ENCODE data around the gene DAP. TPM values are rescaled to one million over a fixed set of nuclear protein-coding genes. Genes with fewer than 3 reads are reported as not detected.

DAP gene
- total RNA-seq, 4 donors from 2014 or later, result 33.6 to 71.4 (median 47.9) TPM

DNA sequence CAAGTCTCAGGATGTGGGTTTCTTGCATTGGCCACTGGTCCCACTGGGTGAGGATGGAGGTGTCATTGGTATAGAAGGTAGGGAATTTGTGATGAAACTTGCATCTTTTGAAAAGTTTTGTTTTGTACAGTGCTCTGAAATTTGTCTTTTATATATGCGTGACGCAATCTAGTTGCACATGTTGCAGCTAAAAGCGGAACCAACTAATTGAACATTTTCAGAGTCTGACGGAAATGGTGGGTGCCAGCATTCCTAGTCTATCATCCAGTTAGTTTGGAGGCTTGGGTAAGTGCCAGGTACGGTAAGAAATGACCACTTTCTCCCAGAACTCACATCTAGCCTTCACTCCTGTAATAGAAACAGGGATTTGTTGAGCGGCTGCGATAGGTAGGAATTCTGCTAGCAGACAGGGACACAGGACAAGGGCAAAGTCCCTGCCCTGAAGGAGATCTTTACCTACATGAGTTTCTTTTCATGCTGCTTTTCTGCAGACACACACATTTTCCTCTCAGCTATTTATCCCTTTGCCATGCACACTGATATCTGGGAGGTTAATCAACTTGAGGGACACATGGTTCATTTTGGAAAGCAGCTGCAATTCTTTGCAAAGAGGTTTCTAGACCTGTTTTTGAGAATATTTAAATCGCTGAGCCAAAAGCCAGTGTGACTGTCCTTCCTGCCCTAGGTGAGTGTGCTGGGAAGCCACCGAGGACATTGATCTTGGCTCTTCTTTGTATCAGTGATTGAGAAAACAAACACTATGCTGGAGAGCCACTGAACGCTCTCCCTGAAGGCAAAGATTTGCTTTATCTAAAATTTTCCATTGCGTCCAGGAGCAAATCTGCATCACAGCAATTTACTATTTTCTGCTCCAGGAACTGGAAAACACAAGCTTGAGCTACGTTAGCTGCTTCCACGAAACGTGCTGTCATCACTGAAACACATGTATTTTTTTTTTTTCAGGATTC lies 89.7 kb downstream of the DAP start:
- Histone ChIP-seq H3K27ac (no peak overlapping the region), H3K9me3 (no peaks in the 10 kb centered on the region), H3K36me3 (no peaks in the 10 kb centered on the region), H3K4me3 (no peak overlapping the region), H3K27me3 (no peaks in the 10 kb centered on the region), H3K4me1 (no peaks in the 10 kb centered on the region)
- TF ChIP-seq POLR2AphosphoS5 (IDR thresholded peaks at IDR 0.05), result no peak
- TF ChIP-seq, protein P1, sequence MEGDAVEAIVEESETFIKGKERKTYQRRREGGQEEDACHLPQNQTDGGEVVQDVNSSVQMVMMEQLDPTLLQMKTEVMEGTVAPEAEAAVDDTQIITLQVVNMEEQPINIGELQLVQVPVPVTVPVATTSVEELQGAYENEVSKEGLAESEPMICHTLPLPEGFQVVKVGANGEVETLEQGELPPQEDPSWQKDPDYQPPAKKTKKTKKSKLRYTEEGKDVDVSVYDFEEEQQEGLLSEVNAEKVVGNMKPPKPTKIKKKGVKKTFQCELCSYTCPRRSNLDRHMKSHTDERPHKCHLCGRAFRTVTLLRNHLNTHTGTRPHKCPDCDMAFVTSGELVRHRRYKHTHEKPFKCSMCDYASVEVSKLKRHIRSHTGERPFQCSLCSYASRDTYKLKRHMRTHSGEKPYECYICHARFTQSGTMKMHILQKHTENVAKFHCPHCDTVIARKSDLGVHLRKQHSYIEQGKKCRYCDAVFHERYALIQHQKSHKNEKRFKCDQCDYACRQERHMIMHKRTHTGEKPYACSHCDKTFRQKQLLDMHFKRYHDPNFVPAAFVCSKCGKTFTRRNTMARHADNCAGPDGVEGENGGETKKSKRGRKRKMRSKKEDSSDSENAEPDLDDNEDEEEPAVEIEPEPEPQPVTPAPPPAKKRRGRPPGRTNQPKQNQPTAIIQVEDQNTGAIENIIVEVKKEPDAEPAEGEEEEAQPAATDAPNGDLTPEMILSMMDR (IDR thresholded peaks at IDR 0.05), result no peak
- no peak for TF ChIP-seq EP300 (IDR thresholded peaks at IDR 0.05; ENCODE audit: low read depth)
- TF ChIP-seq POLR2A (IDR thresholded peaks at IDR 0.05), result no peak
- WGBS, 2 donors (ENCODE audit: low coverage in 1 of 2), result 65 to 81% methylated on average over 11 to 14 of the region's 14 CpGs
- in situ Hi-C loops (cut with MboI; ENCODE audit: low pct_ligation_motif_present in 1 of 4, low pct_unique_long_range_greater_than_20kb in 1 of 4, low sequenced_read_pairs in 3 of 4) (no loop called here), intact Hi-C loops (cut with DNase I; ENCODE audit: low total_unique reads) (no loop called here)
- no peak for DNase-seq

DNA sequence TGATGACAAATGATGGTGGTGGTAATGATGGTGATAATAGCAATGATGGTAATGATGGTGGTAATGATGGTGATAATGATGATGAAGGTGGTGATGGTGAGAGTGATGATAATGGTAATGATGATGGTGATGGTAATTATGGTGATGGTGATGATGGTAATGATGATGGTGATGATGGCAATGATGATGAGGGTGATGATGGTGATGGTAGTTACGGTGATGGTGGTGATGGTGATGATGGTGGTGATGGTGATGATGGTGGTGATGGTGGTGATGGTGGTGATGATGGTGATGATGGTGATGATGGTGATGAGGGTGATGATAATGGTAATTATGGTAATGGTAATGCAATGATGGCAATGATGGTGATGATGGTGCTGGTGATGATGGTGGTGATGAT lies 91.1 kb downstream of the DAP start:
- no peak overlapping the region for H3K4me3 ChIP-seq
- no peaks in the 10 kb centered on the region for H3K4me1 ChIP-seq
- no peaks in the 10 kb centered on the region for H3K9me3 ChIP-seq
- no peak overlapping the region for H3K27ac ChIP-seq
- no peaks in the 10 kb centered on the region for H3K27me3 ChIP-seq
- in situ Hi-C loops (cut with MboI; ENCODE audit: low pct_ligation_motif_present in 1 of 4, low pct_unique_long_range_greater_than_20kb in 1 of 4, low sequenced_read_pairs in 3 of 4), result no loop called here
- WGBS, 2 donors (ENCODE audit: low coverage in 1 of 2), result 57 to 85% methylated on average over 1 of the region's 1 CpG
- intact Hi-C loops (cut with DNase I; ENCODE audit: low total_unique reads), result no loop called here
- TF ChIP-seq, protein P1 (IDR thresholded peaks at IDR 0.05), result no peak
- no peak for TF ChIP-seq POLR2AphosphoS5 (IDR thresholded peaks at IDR 0.05)
- TF ChIP-seq POLR2A (IDR thresholded peaks at IDR 0.05), result no peak
- TF ChIP-seq EP300 (IDR thresholded peaks at IDR 0.05; ENCODE audit: low read depth), result no peak
- no peak for DNase-seq
- no peaks in the 10 kb centered on the region for H3K36me3 ChIP-seq

DNA sequence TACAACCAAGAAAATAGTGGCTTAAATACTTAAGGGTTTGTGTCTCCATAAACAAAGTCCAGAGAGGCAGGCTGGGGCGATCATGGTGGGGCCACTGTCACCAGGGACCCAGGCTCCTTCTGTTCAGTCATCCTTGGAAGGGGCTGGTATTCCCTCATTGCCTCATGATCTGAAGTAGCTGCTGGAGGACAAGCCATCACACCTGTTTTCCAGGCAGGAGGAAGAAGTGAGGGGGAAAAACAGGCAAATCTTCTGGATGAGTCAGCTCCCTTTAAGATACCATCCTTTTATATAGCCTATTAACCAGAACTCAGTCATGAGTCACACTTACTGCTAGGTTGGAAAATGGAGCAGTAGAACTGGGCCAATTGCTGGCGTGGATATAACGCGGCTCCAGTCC lies 92.3 kb downstream of the DAP start:
- TF ChIP-seq POLR2AphosphoS5 (IDR thresholded peaks at IDR 0.05) (no peak), POLR2A (IDR thresholded peaks at IDR 0.05) (no peak), EP300 (IDR thresholded peaks at IDR 0.05; ENCODE audit: low read depth) (no peak)
- TF ChIP-seq, protein P1 (IDR thresholded peaks at IDR 0.05), result no peak

DNA sequence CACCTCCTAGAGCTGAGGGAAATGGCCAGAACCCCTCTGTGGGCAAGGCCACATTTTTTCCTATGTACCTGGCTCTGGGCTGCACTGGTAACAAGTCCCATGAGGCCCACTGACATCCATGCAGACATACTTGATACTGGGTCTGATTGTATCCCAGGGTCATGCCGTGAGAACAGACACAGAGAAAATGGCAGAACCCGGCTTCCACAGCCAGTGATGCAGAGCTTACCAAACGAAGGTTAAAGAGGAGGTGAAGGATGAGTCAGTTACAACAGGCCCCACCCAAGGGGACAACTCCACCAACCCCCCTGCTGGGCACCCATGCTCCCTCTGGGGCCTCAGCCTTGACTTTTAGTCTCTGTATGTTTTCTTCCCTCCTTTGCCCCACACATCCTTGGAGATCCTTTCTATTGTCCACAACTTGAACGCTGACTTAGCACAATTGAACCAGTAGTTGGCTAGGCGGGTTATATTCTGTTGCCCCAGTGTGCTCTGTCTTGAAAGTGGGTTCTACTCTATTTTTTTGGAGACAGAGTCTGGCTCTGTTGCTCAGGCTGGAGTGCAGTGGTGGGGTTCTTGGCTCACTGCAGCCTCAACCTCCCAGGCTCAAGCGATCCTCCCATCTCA lies 93.5 kb downstream of the DAP start:
- no peak for DNase-seq
- no peak for TF ChIP-seq EP300 (IDR thresholded peaks at IDR 0.05; ENCODE audit: low read depth)
- TF ChIP-seq, protein P1 (IDR thresholded peaks at IDR 0.05), result no peak
- TF ChIP-seq POLR2AphosphoS5 (IDR thresholded peaks at IDR 0.05), result no peak
- TF ChIP-seq POLR2A (IDR thresholded peaks at IDR 0.05), result no peak
- Histone ChIP-seq H3K4me1 (no peaks in the 10 kb centered on the region), H3K4me3 (no peak overlapping the region), H3K36me3 (no peaks in the 10 kb centered on the region), H3K27ac (no peak overlapping the region), H3K27me3 (no peaks in the 10 kb centered on the region), H3K9me3 (no peaks in the 10 kb centered on the region)
- 83 to 87% methylated on average over 5 to 6 of the region's 6 CpGs for WGBS, 2 donors (ENCODE audit: low coverage in 1 of 2)
- intact Hi-C loops (cut with DNase I; ENCODE audit: low total_unique reads) (no loop called here), in situ Hi-C loops (cut with MboI; ENCODE audit: low pct_ligation_motif_present in 1 of 4, low pct_unique_long_range_greater_than_20kb in 1 of 4, low sequenced_read_pairs in 3 of 4) (no loop called here)

More for the DNA sequence above, 92.3 kb downstream of the DAP start:
- WGBS, 2 donors (ENCODE audit: low coverage in 1 of 2), result 80% methylated on average over 4 of the region's 4 CpGs; no CpG with 5 or more reads in 1 of the 2 donors
- H3K4me1 ChIP-seq, result no peaks in the 10 kb centered on the region
- intact Hi-C loops (cut with DNase I; ENCODE audit: low total_unique reads) (no loop called here), in situ Hi-C loops (cut with MboI; ENCODE audit: low pct_ligation_motif_present in 1 of 4, low pct_unique_long_range_greater_than_20kb in 1 of 4, low sequenced_read_pairs in 3 of 4) (no loop called here)
- no peaks in the 10 kb centered on the region for H3K9me3 ChIP-seq
- H3K4me3 ChIP-seq, result no peak overlapping the region
- no peaks in the 10 kb centered on the region for H3K27me3 ChIP-seq
- no peak for DNase-seq
- H3K27ac ChIP-seq, result no peak overlapping the region
- H3K36me3 ChIP-seq, result no peaks in the 10 kb centered on the region

Data from transverse colon (tissue), 4 donors.